Measurements from ENCODE around the gene YIPF3.
"Not testable (repeated sequence)": the region's sequence is repeated elsewhere in the genome, so short reads cannot be mapped to it uniquely, and the experiment has no call there.

YIPF3 gene

DNA sequence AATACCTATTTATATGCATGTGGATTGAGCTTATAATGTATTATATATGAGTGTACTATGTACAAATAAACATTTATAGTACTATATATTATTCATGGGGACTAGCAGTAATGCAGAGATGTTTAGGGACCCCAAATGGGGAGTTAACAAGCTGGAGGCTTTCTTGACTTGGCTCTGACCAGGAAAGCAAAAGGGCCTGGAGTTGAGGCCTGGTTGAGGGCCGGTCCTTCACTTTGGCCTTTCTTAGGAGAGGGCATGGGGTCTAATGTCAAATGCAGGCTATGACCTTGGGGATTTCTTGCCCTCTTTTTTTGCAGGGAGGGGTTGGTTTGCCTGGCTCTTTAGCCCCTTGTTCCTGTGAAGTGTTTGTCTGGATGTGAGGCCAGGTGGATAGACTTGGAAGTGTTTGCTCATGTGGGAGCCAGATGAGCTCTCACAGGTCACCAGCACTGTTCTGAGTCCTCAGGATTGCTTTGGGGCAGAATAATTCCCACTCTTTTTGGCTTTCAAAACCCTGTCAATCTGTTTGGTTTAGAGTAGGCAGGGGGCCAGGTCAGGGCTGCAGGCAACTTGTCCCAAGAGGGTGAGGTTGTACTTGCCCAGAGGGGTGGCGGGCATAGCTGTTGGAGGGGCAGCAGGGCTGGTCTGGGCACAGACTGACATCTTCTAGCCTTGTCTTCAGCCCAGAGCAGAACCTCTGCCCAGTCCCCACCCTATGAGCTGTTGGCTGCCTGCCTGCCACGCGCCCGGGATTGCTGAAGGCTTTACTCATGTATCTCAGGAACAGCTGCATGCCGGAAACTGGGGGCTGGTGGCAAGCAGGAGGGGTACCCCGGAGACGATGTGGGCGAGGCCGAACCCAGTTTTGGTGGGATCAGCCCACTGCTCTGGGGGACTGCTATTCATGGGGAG is 24.7 kb downstream of the YIPF3 start:
- DNase-seq (ENCODE audit: low spot score) = no peak

GRCh38 chr6:43490523-43490939 is 26.2 kb downstream of the YIPF3 start:
- no peak for DNase-seq (ENCODE audit: low spot score)

DNA sequence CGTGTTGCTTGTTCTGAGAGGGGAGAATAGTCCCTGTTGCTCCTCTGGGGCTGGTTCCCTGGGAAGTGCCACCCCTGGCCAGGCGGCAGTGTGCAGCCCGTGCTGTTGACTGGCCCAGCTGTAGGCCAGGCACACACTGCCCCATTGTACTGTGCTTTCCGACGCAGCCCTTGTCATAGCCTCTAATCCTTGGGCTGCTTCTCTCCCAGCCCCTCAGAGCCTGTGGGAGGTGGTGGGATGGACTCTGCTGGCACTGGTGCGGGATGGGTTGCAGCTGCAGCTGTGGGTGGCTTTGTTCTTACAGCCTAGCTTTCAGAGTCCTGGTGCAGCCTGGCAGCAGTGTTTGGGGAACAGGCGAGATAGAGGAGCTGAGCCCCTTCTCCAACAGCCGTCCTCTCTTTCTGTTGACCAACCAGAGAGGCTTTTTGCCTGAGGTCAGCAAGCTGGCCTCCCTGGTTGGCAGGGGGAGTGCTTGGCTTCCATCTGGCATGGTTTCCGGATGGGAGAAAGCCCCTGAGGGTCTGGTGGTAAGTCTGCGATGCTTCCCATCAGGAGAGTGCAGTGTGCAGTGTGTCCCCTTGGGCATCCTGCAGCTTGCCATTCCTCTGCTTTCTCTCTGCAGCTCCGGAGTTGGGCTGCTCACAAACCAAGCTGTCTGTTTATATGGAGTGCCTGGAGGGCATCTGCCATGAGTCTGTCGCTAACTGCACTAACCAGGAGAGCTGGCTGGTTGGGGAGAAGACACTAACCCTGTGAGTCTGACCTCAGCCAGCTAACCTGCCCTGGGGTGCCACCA is 27.3 kb downstream of the YIPF3 start:
- no peak for DNase-seq (ENCODE audit: low spot score)

DNA sequence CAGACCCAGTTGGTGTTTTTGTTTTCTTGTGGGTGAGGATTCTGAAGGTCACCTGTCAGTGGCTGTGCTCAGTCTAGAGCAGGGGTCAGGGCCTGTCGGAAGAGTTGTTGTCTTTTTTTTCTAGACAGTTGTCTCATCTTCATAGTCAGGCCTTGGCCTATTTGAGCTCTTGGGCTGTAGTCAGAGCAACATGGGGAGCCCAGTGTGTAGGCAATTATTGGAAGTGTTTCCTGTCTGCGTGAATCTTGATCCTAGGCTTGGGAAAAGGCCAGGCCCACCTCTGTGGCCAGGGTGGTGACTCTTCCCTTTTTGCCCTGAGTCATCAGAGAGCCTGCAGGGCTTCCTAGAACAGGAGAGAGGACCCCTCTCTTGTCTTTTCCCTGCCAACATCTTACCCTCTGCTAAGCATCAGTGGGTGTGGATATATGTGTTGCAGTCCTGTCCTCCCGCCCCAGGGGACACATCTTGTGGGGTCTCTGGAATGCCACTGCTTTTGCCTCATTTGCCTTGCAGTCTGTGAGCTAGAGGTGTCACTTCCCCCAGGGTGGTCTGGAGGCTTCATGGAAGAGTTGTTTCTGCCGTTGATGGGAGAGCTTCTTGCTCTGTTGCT is 28.0 kb downstream of the YIPF3 start:
- DNase-seq (ENCODE audit: low spot score) = no peak

DNA sequence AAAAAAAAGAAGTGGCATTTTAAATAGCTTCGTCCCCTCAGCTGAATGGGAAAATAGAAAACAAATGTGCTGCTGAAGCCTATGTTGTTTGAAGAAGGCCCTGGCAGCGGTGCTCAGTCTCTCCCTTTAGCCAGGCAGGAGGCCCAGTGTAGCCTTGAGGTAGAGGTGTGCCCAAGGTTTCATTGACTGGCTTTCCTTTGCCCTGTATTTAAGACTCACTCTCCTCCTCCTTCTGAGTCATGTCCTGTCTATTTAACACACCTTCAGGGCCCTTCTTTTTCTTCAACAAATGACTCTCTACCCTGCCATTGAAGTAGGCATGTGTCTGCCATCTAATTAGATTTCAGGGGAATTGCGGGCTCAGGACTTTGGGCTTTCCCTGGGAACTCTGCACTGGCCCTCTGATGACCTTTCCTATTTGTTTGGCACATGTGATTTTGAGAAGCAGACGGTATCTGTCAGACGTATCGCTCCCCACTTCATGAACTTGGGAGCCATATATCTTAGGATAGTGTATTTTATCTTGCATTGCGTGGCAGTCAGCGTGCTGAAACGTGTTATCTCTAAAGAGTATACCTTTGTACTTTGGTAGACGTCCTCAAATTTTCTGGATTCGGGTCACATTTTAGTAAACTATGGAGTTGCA is 35.0 kb downstream of the YIPF3 start:
- no peak for DNase-seq (ENCODE audit: low spot score)

GRCh38 chr6:43481075-43481474 is 35.7 kb downstream of the YIPF3 start:
- DNase-seq (ENCODE audit: low spot score) = no peak

DNA sequence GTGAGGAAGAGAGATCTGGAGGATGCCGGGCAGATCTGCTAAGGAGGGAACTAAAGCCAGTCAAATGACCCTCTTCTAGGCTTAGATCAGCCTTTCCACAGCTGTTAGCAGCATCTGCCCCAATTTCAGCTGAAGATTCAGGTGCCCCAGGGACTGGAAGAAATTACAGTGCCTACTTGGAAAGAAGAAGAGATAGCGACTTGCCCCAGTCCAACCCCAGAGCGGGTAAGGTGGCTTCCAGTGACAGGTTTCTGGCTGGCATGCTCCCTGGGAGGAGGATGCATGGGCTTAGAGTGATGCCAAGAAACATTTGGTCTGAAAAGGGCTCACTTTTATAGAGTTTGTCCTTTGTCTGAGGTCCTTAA is 38.7 kb downstream of the YIPF3 start:
- DNase-seq (ENCODE audit: low spot score) = peak; percentile 17

GRCh38 chr6:43477235-43478007 is 39.3 kb downstream of the YIPF3 start, which contains the start of gene TJAP1:
Gene TJAP1 (plus strand): TSS chr6:43477570. CDS start chr6:43499002, 21,432 bp downstream.
- peak; percentile 88 for DNase-seq (ENCODE audit: low spot score)

- DNase-seq (ENCODE audit: low spot score) = no peak
Measured at GRCh38 chr6:43476746-43477145, 40.0 kb downstream of the YIPF3 start.

DNA sequence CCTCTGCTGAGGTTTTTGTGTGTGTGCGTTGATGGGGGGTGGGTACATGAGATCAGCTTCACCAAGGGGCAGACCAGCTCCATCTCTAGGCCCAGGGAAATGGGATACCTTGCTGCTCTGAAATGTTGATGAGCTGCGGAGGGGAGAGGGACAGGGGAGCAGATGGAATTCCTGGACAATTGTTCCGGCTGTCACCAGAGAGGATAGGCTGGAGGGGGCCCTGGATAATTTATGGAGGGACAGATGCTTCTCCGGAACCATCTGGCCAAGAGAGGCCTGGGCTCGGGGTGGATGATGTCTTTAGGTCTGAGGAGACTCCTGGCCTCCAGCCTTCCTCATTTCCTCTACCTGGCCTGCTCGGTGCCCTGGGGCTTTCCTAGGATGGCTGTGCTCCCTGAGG is 41.2 kb downstream of the YIPF3 start:
- no peak for DNase-seq (ENCODE audit: low spot score)

GRCh38 chr6:43472515-43472914 is 44.2 kb downstream of the YIPF3 start:
- DNase-seq (ENCODE audit: low spot score) = no peak

DNA sequence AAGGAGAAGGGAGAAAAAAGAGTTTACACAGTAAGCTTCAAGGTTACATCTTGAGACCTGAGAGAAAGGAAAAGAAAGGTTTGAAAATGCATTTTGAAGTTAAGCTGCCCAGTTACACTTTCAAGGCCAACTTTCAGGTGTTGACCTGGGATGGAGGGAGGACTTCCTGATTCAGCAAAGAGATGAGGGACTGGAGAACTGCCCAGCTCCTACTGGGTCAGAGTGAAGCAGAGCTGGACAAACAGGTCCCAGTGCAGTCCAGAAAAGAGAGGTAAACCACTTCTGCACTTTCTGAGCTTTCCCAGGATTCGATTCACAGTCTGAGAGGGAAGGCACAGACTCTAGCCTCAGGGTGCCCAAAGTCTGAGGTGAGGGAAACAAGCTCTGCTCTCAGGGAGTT is 45.3 kb downstream of the YIPF3 start:
- DNase-seq (ENCODE audit: low spot score) = no peak

DNA sequence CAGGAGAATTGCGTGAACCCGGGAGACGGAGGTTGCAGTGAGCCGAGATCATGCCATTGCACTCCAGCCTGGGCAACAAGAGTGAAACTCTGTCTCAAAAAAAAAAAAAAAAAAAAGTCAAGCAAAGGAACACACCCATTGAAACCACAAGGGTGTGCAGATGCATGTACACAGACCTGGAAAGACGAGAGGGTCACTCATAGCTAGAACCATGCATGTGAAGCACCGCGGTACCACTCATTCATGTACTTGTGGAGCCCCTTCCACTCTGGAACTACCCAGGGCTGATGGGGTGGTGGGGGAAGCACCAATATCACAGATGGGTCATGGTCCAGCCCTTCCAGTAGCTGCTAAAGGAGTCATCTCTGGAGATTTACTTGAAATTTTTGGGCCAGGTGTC is 46.8 kb downstream of the YIPF3 start:
- DNase-seq (ENCODE audit: low spot score) = no peak

DNA sequence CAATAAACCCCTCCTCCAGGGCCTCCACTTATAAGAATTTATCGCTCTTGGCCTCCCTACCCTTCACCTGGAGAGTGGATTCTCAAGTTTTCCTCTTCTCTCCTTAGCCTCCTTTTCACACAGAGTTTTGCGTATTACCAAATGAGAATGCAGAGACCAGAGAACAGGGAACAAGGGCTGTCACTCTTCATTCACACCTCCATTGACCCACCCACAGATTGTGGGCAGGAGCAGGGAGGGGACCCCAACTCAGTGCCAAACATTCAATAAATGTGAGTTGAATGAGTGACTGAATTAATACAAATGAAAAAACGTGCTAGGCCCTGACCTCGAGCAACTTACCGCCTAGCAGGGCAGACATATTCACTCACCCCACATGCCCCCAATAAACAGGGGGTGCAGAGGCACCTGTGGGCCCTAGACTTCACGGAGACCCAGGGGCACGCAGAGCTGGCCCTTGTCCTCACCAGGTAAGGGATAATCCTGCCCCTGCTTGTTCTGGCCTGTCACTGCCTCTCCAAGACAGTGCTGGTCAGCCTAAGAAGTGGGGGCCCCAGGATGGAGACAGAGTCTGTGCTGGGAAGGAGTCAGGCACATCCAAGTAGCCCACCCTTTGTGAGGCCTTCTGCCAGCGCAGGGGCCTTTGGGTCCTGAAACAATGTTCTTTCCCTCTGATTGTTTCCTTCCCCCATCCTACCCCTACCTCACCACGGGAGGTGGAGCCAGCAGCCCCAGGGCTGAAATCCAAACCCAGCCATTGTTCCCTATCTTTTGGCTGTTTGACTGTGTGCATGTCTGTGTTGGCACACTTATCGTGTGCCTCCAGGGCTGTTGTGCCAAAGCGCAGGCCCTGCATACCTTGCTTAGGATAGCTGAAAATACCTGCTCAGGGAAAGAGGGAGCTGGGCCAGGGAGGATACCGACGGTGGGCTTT is 47.7 kb downstream of the YIPF3 start:
- DNase-seq (ENCODE audit: low spot score) = no peak

- DNase-seq (ENCODE audit: low spot score) = no peak
Measured at GRCh38 chr6:43468240-43468639, 48.5 kb downstream of the YIPF3 start.

DNA sequence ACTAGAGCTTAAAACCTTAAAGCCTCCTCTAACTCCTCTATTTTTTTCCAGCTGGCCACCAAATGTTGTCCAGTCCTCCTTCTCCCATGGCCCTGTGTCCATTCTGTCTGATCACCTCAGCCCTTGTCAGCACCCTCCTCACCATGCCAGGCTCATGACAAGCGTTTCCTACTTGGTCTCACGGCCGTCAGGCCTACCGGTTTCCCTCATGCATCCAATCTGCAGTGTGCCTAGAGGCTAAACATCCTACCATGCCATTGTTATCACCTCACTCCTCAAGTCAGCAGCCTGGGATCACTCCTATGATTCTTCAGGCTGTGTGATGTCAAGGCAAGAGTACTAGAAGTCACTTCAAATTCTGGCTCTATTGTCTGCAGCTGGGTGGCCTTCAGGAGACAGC is 49.0 kb downstream of the YIPF3 start:
- no peak for DNase-seq (ENCODE audit: low spot score)

DNA sequence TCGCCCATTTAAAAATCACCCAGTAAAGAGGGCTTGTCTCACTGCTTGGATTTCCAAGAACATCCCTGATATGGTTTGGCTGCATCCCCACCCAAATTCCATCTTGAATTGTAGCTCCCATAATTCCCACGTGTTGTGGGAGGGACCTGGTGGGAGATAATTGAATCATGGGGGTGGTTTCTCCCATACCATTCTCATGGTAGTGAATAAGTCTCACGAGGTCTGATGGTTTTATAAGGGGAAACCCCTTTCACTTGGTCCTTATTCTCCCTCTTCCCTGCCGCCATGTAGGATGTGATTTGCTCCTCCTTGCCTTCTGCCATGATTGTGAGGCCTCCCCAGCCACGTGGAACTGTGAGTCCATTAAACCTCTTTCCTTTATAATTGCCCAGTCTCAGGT is 49.5 kb downstream of the YIPF3 start:
- DNase-seq (ENCODE audit: low spot score) = not testable (repeated sequence)

DNA sequence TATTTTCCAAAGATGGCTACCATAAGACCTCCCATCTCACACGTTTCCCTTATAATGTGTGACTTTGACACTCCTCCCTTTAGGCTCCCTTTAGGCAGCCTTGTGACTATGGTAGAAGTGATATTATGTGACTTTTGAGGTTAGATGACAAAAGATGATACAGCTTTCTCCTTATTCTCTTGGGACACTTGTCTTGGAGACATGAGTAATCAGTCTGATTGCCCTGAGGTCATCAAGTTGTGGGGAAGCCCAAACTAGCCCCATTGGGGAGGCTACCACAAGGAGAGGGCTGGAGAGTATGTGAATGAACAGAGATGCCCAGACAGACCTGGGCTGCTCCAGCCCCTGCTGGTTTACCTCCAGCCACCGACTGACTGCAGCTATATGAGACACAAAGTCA is 50.8 kb downstream of the YIPF3 start:
- no peak for DNase-seq (ENCODE audit: low spot score)

DNA sequence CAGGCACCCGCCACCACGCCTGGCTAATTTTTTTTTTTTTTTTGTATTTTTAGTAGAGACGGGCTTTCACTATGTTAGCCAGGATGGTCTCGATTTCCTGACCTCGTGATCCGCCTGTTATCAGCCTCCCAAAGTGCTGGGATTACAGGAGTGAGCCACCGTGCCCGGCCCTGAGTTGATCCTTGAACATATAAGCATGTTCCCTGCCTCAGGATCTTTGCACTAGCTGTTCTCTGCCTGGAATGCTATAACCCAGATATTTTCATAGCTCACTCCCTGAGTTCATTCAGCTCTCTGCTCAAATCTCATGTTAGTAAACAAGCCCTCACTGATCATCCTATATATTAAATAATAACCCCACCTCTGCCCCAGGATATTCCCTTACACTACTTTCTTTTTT is 52.4 kb downstream of the YIPF3 start:
- DNase-seq (ENCODE audit: low spot score) = no peak

DNA sequence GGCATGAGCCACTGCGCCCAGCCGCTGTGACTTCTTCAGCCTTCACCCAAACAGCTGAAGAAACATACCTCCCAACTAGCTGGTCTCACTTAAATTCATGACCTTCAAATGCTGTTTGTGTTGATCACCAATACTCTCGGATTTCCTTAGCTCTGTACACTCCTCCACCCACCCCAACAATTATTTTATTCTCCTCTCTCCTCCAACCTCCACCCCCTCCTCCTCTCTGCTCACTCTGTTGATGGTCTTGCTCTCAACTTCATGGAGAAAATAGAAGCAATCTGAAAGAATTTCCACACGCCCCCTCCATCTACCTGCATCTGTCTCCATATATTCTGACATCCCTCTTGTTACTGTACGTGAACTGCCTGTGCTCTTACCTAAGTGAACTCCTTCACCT is 54.8 kb downstream of the YIPF3 start:
- DNase-seq (ENCODE audit: low spot score) = no peak
